ENCODE results near the gene GRIN2A. TPM values are rescaled to one million over a fixed set of nuclear protein-coding genes. Genes with fewer than 3 reads are reported as not detected.

GRIN2A gene
- total RNA-seq, 1 donor from 2014 or later = 1.5 TPM

- ChIA-PET POLR2A (no interaction called here), CTCF (no interaction called here)
- H3K4me1 Mint-ChIP-seq = no peaks in the 10 kb centered on the region
- H3K27ac Mint-ChIP-seq = no peak overlapping the region
- H3K27me3 Mint-ChIP-seq = peaks cover 17% of the 10 kb centered on the region
- H3K36me3 Mint-ChIP-seq (ENCODE audit: low read depth) = no peaks in the 10 kb centered on the region
- H3K4me3 Mint-ChIP-seq = no peak overlapping the region
- H3K9me3 Mint-ChIP-seq = peaks cover 4% of the 10 kb centered on the region
- ATAC-seq (ENCODE audit: low read depth) (no peak), DNase-seq (no peak)
- intact Hi-C loops (cut with micrococcal nuclease) = no loop called here
- no peak for TF ChIP-seq CTCF (IDR thresholded peaks at IDR 0.05)
These were observed 20.4 kb upstream of the GRIN2A start for GRCh38 chr16:10202649-10203048.

GRCh38 chr16:10200637-10201586, 18.7 kb upstream of the GRIN2A start:
- Mint-ChIP-seq H3K9me3 (peaks cover 4% of the 10 kb centered on the region), H3K36me3 (ENCODE audit: low read depth) (no peaks in the 10 kb centered on the region), H3K4me3 (no peak overlapping the region), H3K27me3 (peaks cover 12% of the 10 kb centered on the region), H3K4me1 (no peaks in the 10 kb centered on the region), H3K27ac (no peak overlapping the region)
- DNase-seq (no peak), ATAC-seq (ENCODE audit: low read depth) (no peak)
- POLR2A ChIA-PET = no interaction called here
- intact Hi-C loops (cut with micrococcal nuclease) = no loop called here
- CTCF ChIA-PET = no interaction called here
- no peak for TF ChIP-seq CTCF (IDR thresholded peaks at IDR 0.05)

GRCh38 chr16:10196999-10197398, 14.8 kb upstream of the GRIN2A start:
- no peaks in the 10 kb centered on the region for H3K4me1 Mint-ChIP-seq
- TF ChIP-seq CTCF (IDR thresholded peaks at IDR 0.05) = no peak
- intact Hi-C loops (cut with micrococcal nuclease) = no loop called here
- H3K9me3 Mint-ChIP-seq = peaks cover 3% of the 10 kb centered on the region
- H3K36me3 Mint-ChIP-seq (ENCODE audit: low read depth) = no peaks in the 10 kb centered on the region
- ATAC-seq (ENCODE audit: low read depth) (no peak), DNase-seq (no peak)
- ChIA-PET CTCF (no interaction called here), POLR2A (no interaction called here)
- no peak overlapping the region for H3K4me3 Mint-ChIP-seq
- peaks cover 7% of the 10 kb centered on the region for H3K27me3 Mint-ChIP-seq
- H3K27ac Mint-ChIP-seq = no peak overlapping the region

GRCh38 chr16:10191096-10191495, 8.9 kb upstream of the GRIN2A start:
- peaks cover 3% of the 10 kb centered on the region for H3K9me3 Mint-ChIP-seq
- no peak overlapping the region for H3K27ac Mint-ChIP-seq

More at GRCh38 chr16:10191096-10191495, 8.9 kb upstream of the GRIN2A start:
- Mint-ChIP-seq H3K36me3 (ENCODE audit: low read depth) (no peaks in the 10 kb centered on the region), H3K4me1 (no peaks in the 10 kb centered on the region), H3K27me3 (peaks cover 16% of the 10 kb centered on the region), H3K4me3 (no peak overlapping the region)
- ChIA-PET CTCF (no interaction called here), POLR2A (no interaction called here)
- intact Hi-C loops (cut with micrococcal nuclease) = no loop called here
- TF ChIP-seq CTCF (IDR thresholded peaks at IDR 0.05) = no peak
- no peak for DNase-seq
- ATAC-seq (ENCODE audit: low read depth) = no peak
